Lung (tissue), 12 donors: ENCODE data around the gene IBTK. TPM values are rescaled to one million over a fixed set of nuclear protein-coding genes. Genes with fewer than 3 reads are reported as not detected.

ENCODE experiments used
- ATAC-seq: fragments of 200-7000 bp; cut with Tn5 transposase; one replicate; pipeline ENCODE4 v1.9.1; 2020; ENCODE audit warnings: moderate number of reproducible peaks; ENCODE audit not compliant: insufficient read depth, low FRiP score
- DNase-seq, 3 donors: peaks; one replicate each; pipeline ENCODE4 v3.0.0-alpha.2; 2013 to 2017
- H3K27ac ChIP-seq, 2 donors: one replicate each; pipeline ENCODE4 v1.5.1; 2013; ENCODE audit warnings: mild to moderate bottlenecking in 2 of 2, moderate library complexity in 2 of 2, control low read depth in 1 of 2, inconsistent platforms in 1 of 2, low read depth in 1 of 2, low read length in 1 of 2
- H3K27me3 ChIP-seq, 3 donors: one replicate each; pipeline ENCODE4 v1.5.1; 2013; ENCODE audit warnings: low read length in 2 of 3; ENCODE audit not compliant: control insufficient read depth in 3 of 3, insufficient read depth in 3 of 3
- H3K36me3 ChIP-seq, 4 donors: one replicate each; pipeline ENCODE4 v1.5.1; 2013; ENCODE audit warnings: low read length in 4 of 4, mild to moderate bottlenecking in 1 of 4, moderate library complexity in 1 of 4; ENCODE audit not compliant: control insufficient read depth in 4 of 4, insufficient read depth in 4 of 4
- H3K4me1 ChIP-seq, 5 donors: one replicate each; pipeline ENCODE4 v1.5.1; 2013; ENCODE audit warnings: low read length in 5 of 5, mild to moderate bottlenecking in 2 of 5, moderate library complexity in 1 of 5; ENCODE audit not compliant: control insufficient read depth in 5 of 5, insufficient read depth in 5 of 5
- H3K4me3 ChIP-seq: one replicate; pipeline ENCODE4 v1.5.1; 2013; ENCODE audit warnings: mild to moderate bottlenecking, control low read depth, moderate library complexity
- H3K9ac ChIP-seq, 2 donors: one replicate each; pipeline ENCODE4 v1.5.1; 2013; ENCODE audit warnings: low read length in 2 of 2, control low read depth in 1 of 2; ENCODE audit not compliant: insufficient read depth in 1 of 2
- H3K9me3 ChIP-seq, 4 donors: one replicate each; pipeline ENCODE4 v1.5.1; 2013; ENCODE audit warnings: low read length in 3 of 4, mild to moderate bottlenecking in 1 of 4, moderate library complexity in 1 of 4; ENCODE audit not compliant: control insufficient read depth in 4 of 4, insufficient read depth in 3 of 4
- CTCF ChIP-seq: IDR thresholded peaks from 2 replicates; pipeline ENCODE4 v1.5.1; 2012; ENCODE audit warnings: mild to moderate bottlenecking; ENCODE audit errors: control extremely low read depth, extremely low read depth
- WGBS, 2 donors: extraction: QIAGEN DNeasy Blood & Tissue Kit; methylation state at CpG; one replicate each; pipeline ENCODE4 v1.1.7; 2013; 5-methylcytosine and 5-hydroxymethylcytosine counted together
- polyA plus RNA-seq, 2 donors: library from polyadenylated mRNA; stranded (reverse); fragments of 200-250 nt; gene quantifications; one replicate each; pipeline ENCODE4 v1.2.1, GENCODE V29; 2013
- total RNA-seq, 2 donors: library from RNA; depleted of rRNA in 1 of 2; stranded (reverse); fragments of >200 nt in 1 of 2; gene quantifications; one replicate each; pipeline ENCODE4 v1.2.1, GENCODE V29; 2014 to 2021
- donor health status: control.
- donor health status: control.
- donor health status: Bipolar disorder and iron deficiency.
- donor health status: healthy.
- donor health status: DM: yes; HTN: yes; CAD: no.

IBTK gene
- total and polyA plus RNA-seq, 4 donors, result 17.7 to 47.2 (median 27.1) TPM

GRCh38 chr6:82182756-82183155, 64.8 kb downstream of the IBTK start:
- H3K36me3 ChIP-seq, result peaks cover 5 to 30% (median 10%) of the 10 kb centered on the region in 4 donors
- no peak overlapping the region for H3K4me3 ChIP-seq
- H3K27ac ChIP-seq, result no peak overlapping the region
- DNase-seq, result no peak
- H3K27me3 ChIP-seq, result no peaks in the 10 kb centered on the region
- no peaks in the 10 kb centered on the region for H3K9me3 ChIP-seq
- peaks cover 0 to 5% (median 0%) of the 10 kb centered on the region in 5 donors for H3K4me1 ChIP-seq
- ATAC-seq, result no peak
- H3K9ac ChIP-seq, result no peak overlapping the region
- WGBS, 2 donors, result 69 to 76% methylated on average over 1 of the region's 1 CpG
- TF ChIP-seq CTCF, result no peak

DNA sequence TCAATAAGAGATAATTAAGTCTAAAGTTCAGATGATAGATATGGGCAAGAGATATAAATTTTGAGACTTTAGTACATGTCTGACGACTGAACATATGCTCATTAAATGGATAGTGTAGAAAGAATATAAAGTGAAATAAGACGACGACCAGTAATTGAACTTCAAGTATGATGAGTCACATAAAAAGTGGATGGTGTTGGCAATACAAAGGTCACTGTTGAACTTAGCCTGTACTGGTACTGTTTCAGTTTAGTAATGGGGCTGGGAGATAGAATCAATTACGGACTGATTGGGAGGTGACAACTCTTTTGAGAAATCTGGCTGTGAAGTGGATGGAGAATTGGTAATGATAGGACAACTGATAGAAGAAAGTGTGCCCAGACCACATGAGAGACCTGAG, 68.1 kb downstream of the IBTK start:
- Histone ChIP-seq H3K36me3 (peaks cover 5 to 28% (median 8%) of the 10 kb centered on the region in 4 donors), H3K27me3 (no peaks in the 10 kb centered on the region), H3K4me3 (no peak overlapping the region), H3K4me1 (no peaks in the 10 kb centered on the region), H3K9ac (no peak overlapping the region), H3K9me3 (no peaks in the 10 kb centered on the region), H3K27ac (no peak overlapping the region)
- 91 to 96% methylated on average over 4 of the region's 4 CpGs for WGBS, 2 donors
- TF ChIP-seq CTCF, result no peak
- DNase-seq, result no peak
- ATAC-seq, result no peak

GRCh38 chr6:82178759-82179112, 68.8 kb downstream of the IBTK start:
- DNase-seq (no peak), ATAC-seq (no peak)
- H3K27me3 ChIP-seq, result no peaks in the 10 kb centered on the region
- H3K27ac ChIP-seq, result no peak overlapping the region
- no peaks in the 10 kb centered on the region for H3K4me1 ChIP-seq
- peaks cover 4 to 25% (median 11%) of the 10 kb centered on the region in 4 donors for H3K36me3 ChIP-seq
- no peak overlapping the region for H3K9ac ChIP-seq
- 90 to 93% methylated on average over 1 of the region's 1 CpG for WGBS, 2 donors
- TF ChIP-seq CTCF, result no peak
- H3K4me3 ChIP-seq, result no peak overlapping the region
- no peaks in the 10 kb centered on the region for H3K9me3 ChIP-seq

GRCh38 chr6:82178077-82178758, 69.3 kb downstream of the IBTK start:
- ATAC-seq, result no peak
- Histone ChIP-seq H3K9ac (no peak overlapping the region), H3K27ac (no peak overlapping the region), H3K9me3 (no peaks in the 10 kb centered on the region), H3K36me3 (peaks cover 4 to 26% (median 12%) of the 10 kb centered on the region in 4 donors), H3K4me3 (no peak overlapping the region), H3K4me1 (no peaks in the 10 kb centered on the region), H3K27me3 (no peaks in the 10 kb centered on the region)
- peak in 1 of 3 donors; percentile 23 for DNase-seq
- no peak for TF ChIP-seq CTCF
- WGBS, 2 donors, result 81 to 83% methylated on average over 2 of the region's 2 CpGs
